HepG2 (cell line): Measurements from ENCODE around the gene RTP2. TPM values are rescaled to one million over a fixed set of nuclear protein-coding genes. Genes with fewer than 3 reads are reported as not detected.

Experiments used
- HDAC6 ChIP-seq: fragments of 200-600 bp; sonication (generic); IDR thresholded peaks from 2 replicates; pipeline ENCODE4 v1.7.0; 2017; ENCODE audit warnings: mild to moderate bottlenecking, antibody characterized with exemption, low read length, low read depth
- KDM6A ChIP-seq: IDR thresholded peaks from 2 replicates; pipeline ENCODE4 v1.6.1; 2016; ENCODE audit warnings: low read depth
- LCORL ChIP-seq, 2 experiments: fragments of 450-650 bp in 1 of 2; sonication (generic) in 1 of 2; formaldehyde crosslinking in 1 of 2; IDR thresholded peaks; 2 replicates each; pipeline versions ENCODE4 v1.5.0 to v1.6.1; 2017 to 2020; ENCODE audit warnings: antibody characterized with exemption in 1 of 2, missing genetic modification reagents in 1 of 2
- MIER2 ChIP-seq: IDR thresholded peaks from 2 replicates; pipeline ENCODE4 v1.6.1; 2016; ENCODE audit warnings: missing biosample characterization, missing genetic modification reagents
- PAF1 ChIP-seq: IDR thresholded peaks from 2 replicates; pipeline ENCODE4 v1.6.1; 2016; ENCODE audit warnings: missing genetic modification reagents, missing compliant biosample characterization
- POGZ ChIP-seq: sonication (generic); formaldehyde crosslinking; IDR thresholded peaks from 2 replicates; pipeline ENCODE4 v1.4.0; 2020; ENCODE audit warnings: mild to moderate bottlenecking, missing genetic modification reagents
- TCF12 ChIP-seq, 2 experiments: fragments of 450-650 bp in 1 of 2; sonication (generic) in 1 of 2; formaldehyde crosslinking in 1 of 2; IDR thresholded peaks; 2 replicates each; pipeline versions ENCODE4 v1.6.1 to v1.8.0; 2017 to 2022; ENCODE audit warnings: antibody characterized with exemption in 1 of 2, mild to moderate bottlenecking in 1 of 2, missing genetic modification reagents in 1 of 2, moderate library complexity in 1 of 2
- ZC3H4 ChIP-seq: sonication (generic); formaldehyde crosslinking; IDR thresholded peaks from 2 replicates; pipeline ENCODE4 v1.4.0; 2020; ENCODE audit warnings: missing genetic modification reagents, borderline replicate concordance
- ZNF616 ChIP-seq: sonication (generic); formaldehyde crosslinking; IDR thresholded peaks from 2 replicates; pipeline ENCODE4 v1.5.0; 2020; ENCODE audit warnings: low read depth, mild to moderate bottlenecking, missing genetic modification reagents
- polyA plus RNA-seq, 8 experiments: library from polyadenylated mRNA; depleted of rRNA in 3 of 8; stranded (reverse) in 7 of 8; unstranded in 1 of 8; fragments of >200 nt; fragmentation: Illumina TruSeq in 4 of 8; extraction: Trizol in 4 of 8; gene quantifications; 2 replicates each; pipeline versions ENCODE4 v1.2.1 to v1.2.3, GENCODE V29; 2011 to 2016; ENCODE audit warnings: low read depth in 4 of 8, missing spikeins in 1 of 8, mixed read lengths in 1 of 8; ENCODE audit not compliant: insufficient read depth in 1 of 8
- total RNA-seq, 5 experiments: library from RNA; depleted of rRNA; stranded (reverse); fragments of >200 nt; fragmentation: Illumina TruSeq; extraction: Trizol; gene quantifications; 2 replicates each; pipeline ENCODE4 v1.2.3, GENCODE V29; 2016; ENCODE audit warnings: low read depth in 1 of 5
- TF ChIP-seq, protein P1 (sequence below): sonication (generic); formaldehyde crosslinking; IDR thresholded peaks from 2 replicates; pipeline ENCODE4 v1.5.1; 2020; ENCODE audit warnings: mild to moderate bottlenecking, missing genetic modification reagents, moderate library complexity
- TF ChIP-seq, protein P2 (sequence below): sonication (generic); formaldehyde crosslinking; IDR thresholded peaks from 2 replicates; pipeline ENCODE4 v1.4.0; 2020; ENCODE audit warnings: missing genetic modification reagents
- TF ChIP-seq, protein P3 (sequence below): sonication (generic); formaldehyde crosslinking; IDR thresholded peaks from 2 replicates; pipeline ENCODE4 v1.5.0; 2020; ENCODE audit warnings: mild to moderate bottlenecking, missing genetic modification reagents
- TF ChIP-seq, protein P4 (sequence below): sonication (generic); formaldehyde crosslinking; IDR thresholded peaks from 2 replicates; pipeline ENCODE4 v1.8.0; 2022; ENCODE audit warnings: mild to moderate bottlenecking, missing genetic modification reagents

Gene RTP2
- total and polyA plus RNA-seq, 2 of the 13 experiments (the other 11 are each of a cell fraction or from before 2014, with no cell fraction given): not detected

DNA sequence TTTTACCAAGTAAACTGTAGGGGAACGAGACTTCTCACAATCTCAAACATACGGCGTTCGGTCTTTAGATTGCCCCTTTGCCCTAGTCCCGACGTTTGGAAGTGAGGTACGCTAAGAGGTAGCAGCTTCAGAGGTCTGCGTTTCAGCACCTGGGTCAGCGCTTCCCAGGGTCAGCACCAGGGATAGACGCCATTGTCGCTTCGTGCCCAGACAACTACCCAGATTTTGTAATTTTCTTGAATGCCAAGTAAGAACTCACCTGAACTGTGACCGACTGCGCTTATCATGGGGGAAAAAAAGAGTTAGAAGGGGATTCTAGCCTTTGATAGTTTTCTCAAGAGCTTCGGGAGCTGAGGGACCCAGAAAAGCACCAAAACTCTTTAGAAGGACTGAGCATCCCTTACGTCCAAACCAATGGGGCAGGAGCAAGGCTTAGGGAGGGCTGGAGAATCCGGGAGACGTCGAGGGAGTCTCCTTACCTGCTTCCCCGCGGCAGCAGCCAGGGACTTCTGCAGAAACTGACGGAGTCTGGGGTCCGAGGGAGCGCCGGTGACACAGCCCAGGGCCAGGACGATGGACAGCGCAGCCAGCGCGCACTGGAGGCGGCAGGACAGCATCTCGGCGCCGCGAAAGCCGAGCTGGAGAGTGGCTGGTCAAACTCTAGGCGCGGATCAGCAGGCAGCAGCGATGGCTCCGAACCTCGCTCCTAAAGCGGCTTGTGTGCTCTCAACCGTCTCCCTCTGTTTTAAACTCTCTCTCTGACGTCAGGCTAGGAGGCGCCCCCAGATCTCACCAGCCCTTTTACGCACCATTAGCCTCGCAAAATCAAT lies 32.5 kb downstream of the RTP2 start, which contains the start of gene SST (continued):
- TF ChIP-seq LCORL (IDR thresholded peaks at IDR 0.05): no peak
- TF ChIP-seq LCORL (CRISPR knock-in tag; IDR thresholded peaks at IDR 0.05): no peak
- TF ChIP-seq, protein P1, sequence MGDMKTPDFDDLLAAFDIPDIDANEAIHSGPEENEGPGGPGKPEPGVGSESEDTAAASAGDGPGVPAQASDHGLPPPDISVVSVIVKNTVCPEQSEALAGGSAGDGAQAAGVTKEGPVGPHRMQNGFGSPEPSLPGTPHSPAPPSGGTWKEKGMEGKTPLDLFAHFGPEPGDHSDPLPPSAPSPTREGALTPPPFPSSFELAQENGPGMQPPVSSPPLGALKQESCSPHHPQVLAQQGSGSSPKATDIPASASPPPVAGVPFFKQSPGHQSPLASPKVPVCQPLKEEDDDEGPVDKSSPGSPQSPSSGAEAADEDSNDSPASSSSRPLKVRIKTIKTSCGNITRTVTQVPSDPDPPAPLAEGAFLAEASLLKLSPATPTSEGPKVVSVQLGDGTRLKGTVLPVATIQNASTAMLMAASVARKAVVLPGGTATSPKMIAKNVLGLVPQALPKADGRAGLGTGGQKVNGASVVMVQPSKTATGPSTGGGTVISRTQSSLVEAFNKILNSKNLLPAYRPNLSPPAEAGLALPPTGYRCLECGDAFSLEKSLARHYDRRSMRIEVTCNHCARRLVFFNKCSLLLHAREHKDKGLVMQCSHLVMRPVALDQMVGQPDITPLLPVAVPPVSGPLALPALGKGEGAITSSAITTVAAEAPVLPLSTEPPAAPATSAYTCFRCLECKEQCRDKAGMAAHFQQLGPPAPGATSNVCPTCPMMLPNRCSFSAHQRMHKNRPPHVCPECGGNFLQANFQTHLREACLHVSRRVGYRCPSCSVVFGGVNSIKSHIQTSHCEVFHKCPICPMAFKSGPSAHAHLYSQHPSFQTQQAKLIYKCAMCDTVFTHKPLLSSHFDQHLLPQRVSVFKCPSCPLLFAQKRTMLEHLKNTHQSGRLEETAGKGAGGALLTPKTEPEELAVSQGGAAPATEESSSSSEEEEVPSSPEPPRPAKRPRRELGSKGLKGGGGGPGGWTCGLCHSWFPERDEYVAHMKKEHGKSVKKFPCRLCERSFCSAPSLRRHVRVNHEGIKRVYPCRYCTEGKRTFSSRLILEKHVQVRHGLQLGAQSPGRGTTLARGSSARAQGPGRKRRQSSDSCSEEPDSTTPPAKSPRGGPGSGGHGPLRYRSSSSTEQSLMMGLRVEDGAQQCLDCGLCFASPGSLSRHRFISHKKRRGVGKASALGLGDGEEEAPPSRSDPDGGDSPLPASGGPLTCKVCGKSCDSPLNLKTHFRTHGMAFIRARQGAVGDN (CRISPR knock-in tag): no peak
- TF ChIP-seq, protein P2, sequence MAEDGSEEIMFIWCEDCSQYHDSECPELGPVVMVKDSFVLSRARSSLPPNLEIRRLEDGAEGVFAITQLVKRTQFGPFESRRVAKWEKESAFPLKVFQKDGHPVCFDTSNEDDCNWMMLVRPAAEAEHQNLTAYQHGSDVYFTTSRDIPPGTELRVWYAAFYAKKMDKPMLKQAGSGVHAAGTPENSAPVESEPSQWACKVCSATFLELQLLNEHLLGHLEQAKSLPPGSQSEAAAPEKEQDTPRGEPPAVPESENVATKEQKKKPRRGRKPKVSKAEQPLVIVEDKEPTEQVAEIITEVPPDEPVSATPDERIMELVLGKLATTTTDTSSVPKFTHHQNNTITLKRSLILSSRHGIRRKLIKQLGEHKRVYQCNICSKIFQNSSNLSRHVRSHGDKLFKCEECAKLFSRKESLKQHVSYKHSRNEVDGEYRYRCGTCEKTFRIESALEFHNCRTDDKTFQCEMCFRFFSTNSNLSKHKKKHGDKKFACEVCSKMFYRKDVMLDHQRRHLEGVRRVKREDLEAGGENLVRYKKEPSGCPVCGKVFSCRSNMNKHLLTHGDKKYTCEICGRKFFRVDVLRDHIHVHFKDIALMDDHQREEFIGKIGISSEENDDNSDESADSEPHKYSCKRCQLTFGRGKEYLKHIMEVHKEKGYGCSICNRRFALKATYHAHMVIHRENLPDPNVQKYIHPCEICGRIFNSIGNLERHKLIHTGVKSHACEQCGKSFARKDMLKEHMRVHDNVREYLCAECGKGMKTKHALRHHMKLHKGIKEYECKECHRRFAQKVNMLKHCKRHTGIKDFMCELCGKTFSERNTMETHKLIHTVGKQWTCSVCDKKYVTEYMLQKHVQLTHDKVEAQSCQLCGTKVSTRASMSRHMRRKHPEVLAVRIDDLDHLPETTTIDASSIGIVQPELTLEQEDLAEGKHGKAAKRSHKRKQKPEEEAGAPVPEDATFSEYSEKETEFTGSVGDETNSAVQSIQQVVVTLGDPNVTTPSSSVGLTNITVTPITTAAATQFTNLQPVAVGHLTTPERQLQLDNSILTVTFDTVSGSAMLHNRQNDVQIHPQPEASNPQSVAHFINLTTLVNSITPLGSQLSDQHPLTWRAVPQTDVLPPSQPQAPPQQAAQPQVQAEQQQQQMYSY (CRISPR knock-in tag): peak; percentile 67; the same call in 1 of the 2 replicates
- 0 out of 2 replicates have a peak, but pooled peaks have one; percentile 62 for TF ChIP-seq ZNF616
- TF ChIP-seq, protein P3, sequence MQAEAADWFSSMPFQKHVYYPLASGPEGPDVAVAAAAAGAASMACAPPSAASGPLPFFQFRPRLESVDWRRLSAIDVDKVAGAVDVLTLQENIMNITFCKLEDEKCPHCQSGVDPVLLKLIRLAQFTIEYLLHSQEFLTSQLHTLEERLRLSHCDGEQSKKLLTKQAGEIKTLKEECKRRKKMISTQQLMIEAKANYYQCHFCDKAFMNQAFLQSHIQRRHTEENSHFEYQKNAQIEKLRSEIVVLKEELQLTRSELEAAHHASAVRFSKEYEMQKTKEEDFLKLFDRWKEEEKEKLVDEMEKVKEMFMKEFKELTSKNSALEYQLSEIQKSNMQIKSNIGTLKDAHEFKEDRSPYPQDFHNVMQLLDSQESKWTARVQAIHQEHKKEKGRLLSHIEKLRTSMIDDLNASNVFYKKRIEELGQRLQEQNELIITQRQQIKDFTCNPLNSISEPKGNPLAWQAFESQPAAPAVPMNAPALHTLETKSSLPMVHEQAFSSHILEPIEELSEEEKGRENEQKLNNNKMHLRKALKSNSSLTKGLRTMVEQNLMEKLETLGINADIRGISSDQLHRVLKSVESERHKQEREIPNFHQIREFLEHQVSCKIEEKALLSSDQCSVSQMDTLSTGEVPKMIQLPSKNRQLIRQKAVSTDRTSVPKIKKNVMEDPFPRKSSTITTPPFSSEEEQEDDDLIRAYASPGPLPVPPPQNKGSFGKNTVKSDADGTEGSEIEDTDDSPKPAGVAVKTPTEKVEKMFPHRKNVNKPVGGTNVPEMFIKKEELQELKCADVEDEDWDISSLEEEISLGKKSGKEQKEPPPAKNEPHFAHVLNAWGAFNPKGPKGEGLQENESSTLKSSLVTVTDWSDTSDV: peak; percentile 93
- no peak for TF ChIP-seq HDAC6
- TF ChIP-seq, protein P4, sequence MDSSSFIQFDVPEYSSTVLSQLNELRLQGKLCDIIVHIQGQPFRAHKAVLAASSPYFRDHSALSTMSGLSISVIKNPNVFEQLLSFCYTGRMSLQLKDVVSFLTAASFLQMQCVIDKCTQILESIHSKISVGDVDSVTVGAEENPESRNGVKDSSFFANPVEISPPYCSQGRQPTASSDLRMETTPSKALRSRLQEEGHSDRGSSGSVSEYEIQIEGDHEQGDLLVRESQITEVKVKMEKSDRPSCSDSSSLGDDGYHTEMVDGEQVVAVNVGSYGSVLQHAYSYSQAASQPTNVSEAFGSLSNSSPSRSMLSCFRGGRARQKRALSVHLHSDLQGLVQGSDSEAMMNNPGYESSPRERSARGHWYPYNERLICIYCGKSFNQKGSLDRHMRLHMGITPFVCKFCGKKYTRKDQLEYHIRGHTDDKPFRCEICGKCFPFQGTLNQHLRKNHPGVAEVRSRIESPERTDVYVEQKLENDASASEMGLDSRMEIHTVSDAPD (CRISPR knock-in tag): 0 out of 2 replicates have a peak, but pooled peaks have one; percentile 55
- peak; percentile 80; the same call in 1 of the 2 replicates for TF ChIP-seq ZC3H4 (CRISPR knock-in tag)
- peak; percentile 99 for TF ChIP-seq MIER2 (CRISPR knock-in tag)
- no peak for TF ChIP-seq KDM6A (CRISPR knock-in tag)
- no peak for TF ChIP-seq POGZ (CRISPR knock-in tag)
- TF ChIP-seq TCF12 (IDR thresholded peaks at IDR 0.05): no peak
- no peak; the same call in 1 of the 2 replicates for TF ChIP-seq TCF12 (CRISPR knock-in tag; IDR thresholded peaks at IDR 0.05)
- TF ChIP-seq PAF1: no peak
